ENCODE results near the gene ZNF524. TPM values are rescaled to one million over a fixed set of nuclear protein-coding genes. Genes with fewer than 3 reads are reported as not detected.
A peak's percentile ranks its signal among the peaks of the same experiment; 100 is the strongest.
"Not testable (repeated sequence)": the region's sequence is repeated elsewhere in the genome, so short reads cannot be mapped to it uniquely, and the experiment has no call there.

Gene ZNF524
- total RNA-seq, 2 experiments from 2014 or later = 21.9 to 25.2 TPM

GRCh38 chr19:55583897-55584296 lies 16.2 kb upstream of the ZNF524 start:
- Mint-ChIP-seq H3K27me3 (ENCODE audit: low read depth) (peaks cover 21% of the 10 kb centered on the region), H3K4me1 (ENCODE audit: low read depth) (peaks cover 40% of the 10 kb centered on the region)
- ChIA-PET POLR2A (interaction anchor here (1.1 kb wide), 1 partner anchor 13 kb away, joined by 3 read pairs; no protein-coding TSS in a partner anchor), CTCF (interaction anchor here (1.3 to 2.0 kb wide), 3 partner anchors 22 to 49 kb away, joined by 3 to 6 read pairs (median 6); no protein-coding TSS in a partner anchor)
- H3K36me3 Mint-ChIP-seq (ENCODE audit: low read depth); H3K9me3 Mint-ChIP-seq (ENCODE audit: insufficient read depth); H3K4me3 Mint-ChIP-seq; ATAC-seq; DNase-seq; H3K27ac Mint-ChIP-seq: not testable (repeated sequence)

GRCh38 chr19:55584871-55585270 lies 15.2 kb upstream of the ZNF524 start:
- H3K27ac Mint-ChIP-seq = no peak overlapping the region
- no peak for DNase-seq
- peaks cover 21% of the 10 kb centered on the region for H3K27me3 Mint-ChIP-seq (ENCODE audit: low read depth)
- POLR2A ChIA-PET = interaction anchor here (1.1 kb wide), 1 partner anchor 14 kb away, joined by 3 read pairs; no protein-coding TSS in a partner anchor
- CTCF ChIA-PET = interaction anchor here (1.3 to 2.0 kb wide), 2 partner anchors 48 to 54 kb away, joined by 4 to 6 read pairs; no protein-coding TSS in a partner anchor
- no peaks in the 10 kb centered on the region for H3K9me3 Mint-ChIP-seq (ENCODE audit: insufficient read depth)
- peaks cover 36% of the 10 kb centered on the region for H3K4me1 Mint-ChIP-seq (ENCODE audit: low read depth)
- ATAC-seq = no peak
- no peaks in the 10 kb centered on the region for H3K36me3 Mint-ChIP-seq (ENCODE audit: low read depth)
- H3K4me3 Mint-ChIP-seq = no peak overlapping the region

GRCh38 chr19:55585658-55586339 lies 14.3 kb upstream of the ZNF524 start:
- H3K4me3 Mint-ChIP-seq = no peak overlapping the region
- CTCF ChIA-PET = interaction anchor here (1.3 to 3.2 kb wide), 2 partner anchors 21 to 53 kb away, joined by 4 to 11 read pairs; partner anchors contain the start of gene ZNF865
- no peak for DNase-seq
- H3K27ac Mint-ChIP-seq = no peak overlapping the region
- no peaks in the 10 kb centered on the region for H3K9me3 Mint-ChIP-seq (ENCODE audit: insufficient read depth)
- no peaks in the 10 kb centered on the region for H3K36me3 Mint-ChIP-seq (ENCODE audit: low read depth)
- H3K4me1 Mint-ChIP-seq (ENCODE audit: low read depth) = peaks cover 32% of the 10 kb centered on the region
- POLR2A ChIA-PET = no interaction called here
- H3K27me3 Mint-ChIP-seq (ENCODE audit: low read depth) = peaks cover 21% of the 10 kb centered on the region
- no peak for ATAC-seq

- H3K27me3 Mint-ChIP-seq (ENCODE audit: low read depth) = peaks cover 21% of the 10 kb centered on the region
- H3K4me3 Mint-ChIP-seq = peak overlapping the region; percentile 72
- H3K4me1 Mint-ChIP-seq (ENCODE audit: low read depth) = peaks cover 21% of the 10 kb centered on the region
- ChIA-PET POLR2A (interaction anchor here (0.7 to 1.1 kb wide), 2 partner anchors 13 to 179 kb away, joined by 3 to 4 read pairs; partner anchors contain the start of genes FIZ1 and UBE2S), CTCF (interaction anchor here (1.4 to 3.2 kb wide), 2 partner anchors 19 to 46 kb away, joined by 4 to 11 read pairs; partner anchors contain the start of gene ZNF865)
- no peaks in the 10 kb centered on the region for H3K36me3 Mint-ChIP-seq (ENCODE audit: low read depth)
- no peak overlapping the region for H3K27ac Mint-ChIP-seq
- H3K9me3 Mint-ChIP-seq (ENCODE audit: insufficient read depth) = no peaks in the 10 kb centered on the region
- DNase-seq (peak; percentile 95), ATAC-seq (peak; percentile 99)
These were observed 13.0 kb upstream of the ZNF524 start for GRCh38 chr19:55586976-55587668.

GRCh38 chr19:55588738-55589137 lies 11.3 kb upstream of the ZNF524 start:
- no peak for ATAC-seq
- H3K4me3 Mint-ChIP-seq = no peak overlapping the region
- H3K36me3 Mint-ChIP-seq (ENCODE audit: low read depth) = peaks cover 3% of the 10 kb centered on the region
- CTCF ChIA-PET = interaction anchor here (3.2 kb wide), 1 partner anchor 18 kb away, joined by 11 read pairs; the partner anchor contains the start of gene ZNF865
- POLR2A ChIA-PET = interaction anchor here (0.5 kb wide), 1 partner anchor 93 kb away, joined by 4 read pairs; no protein-coding TSS in a partner anchor
- H3K27me3 Mint-ChIP-seq (ENCODE audit: low read depth) = peaks cover 21% of the 10 kb centered on the region
- no peak for DNase-seq
- H3K27ac Mint-ChIP-seq = no peak overlapping the region
- no peaks in the 10 kb centered on the region for H3K9me3 Mint-ChIP-seq (ENCODE audit: insufficient read depth)
- H3K4me1 Mint-ChIP-seq (ENCODE audit: low read depth) = peaks cover 20% of the 10 kb centered on the region

GRCh38 chr19:55590109-55590508 lies 10.0 kb upstream of the ZNF524 start:
- H3K27me3 Mint-ChIP-seq (ENCODE audit: low read depth) = peaks cover 17% of the 10 kb centered on the region
- H3K4me1 Mint-ChIP-seq (ENCODE audit: low read depth) = peaks cover 20% of the 10 kb centered on the region

GRCh38 chr19:55590617-55591016 lies 9.5 kb upstream of the ZNF524 start:
- peaks cover 12% of the 10 kb centered on the region for H3K27me3 Mint-ChIP-seq (ENCODE audit: low read depth)
- ATAC-seq = no peak
- no peak overlapping the region for H3K27ac Mint-ChIP-seq
- ChIA-PET CTCF (no interaction called here), POLR2A (no interaction called here)
- H3K9me3 Mint-ChIP-seq (ENCODE audit: insufficient read depth) = no peaks in the 10 kb centered on the region
- H3K36me3 Mint-ChIP-seq (ENCODE audit: low read depth) = peaks cover 14% of the 10 kb centered on the region
- peaks cover 16% of the 10 kb centered on the region for H3K4me1 Mint-ChIP-seq (ENCODE audit: low read depth)
- DNase-seq = no peak
- H3K4me3 Mint-ChIP-seq = no peak overlapping the region

More at GRCh38 chr19:55590109-55590508, 10.0 kb upstream of the ZNF524 start:
- Mint-ChIP-seq H3K36me3 (ENCODE audit: low read depth) (peaks cover 9% of the 10 kb centered on the region), H3K4me3 (no peak overlapping the region), H3K9me3 (ENCODE audit: insufficient read depth) (no peaks in the 10 kb centered on the region), H3K27ac (no peak overlapping the region)
- ATAC-seq (no peak), DNase-seq (no peak)
- POLR2A ChIA-PET = no interaction called here
- CTCF ChIA-PET = no interaction called here

GRCh38 chr19:55591555-55591954 lies 8.5 kb upstream of the ZNF524 start:
- POLR2A ChIA-PET = no interaction called here
- DNase-seq = no peak
- CTCF ChIA-PET = no interaction called here
- peaks cover 23% of the 10 kb centered on the region for H3K36me3 Mint-ChIP-seq (ENCODE audit: low read depth)
- H3K27me3 Mint-ChIP-seq (ENCODE audit: low read depth) = peaks cover 7% of the 10 kb centered on the region
- no peak overlapping the region for H3K27ac Mint-ChIP-seq
- no peaks in the 10 kb centered on the region for H3K9me3 Mint-ChIP-seq (ENCODE audit: insufficient read depth)
- H3K4me3 Mint-ChIP-seq = no peak overlapping the region
- no peak for ATAC-seq
- peaks cover 10% of the 10 kb centered on the region for H3K4me1 Mint-ChIP-seq (ENCODE audit: low read depth)

- Mint-ChIP-seq H3K4me1 (ENCODE audit: low read depth) (peaks cover under 1% of the 10 kb centered on the region), H3K27me3 (ENCODE audit: low read depth) (no peaks in the 10 kb centered on the region), H3K9me3 (ENCODE audit: insufficient read depth) (no peaks in the 10 kb centered on the region), H3K36me3 (ENCODE audit: low read depth) (peaks cover 28% of the 10 kb centered on the region), H3K4me3 (no peak overlapping the region), H3K27ac (no peak overlapping the region)
- ATAC-seq = no peak
- POLR2A ChIA-PET = no interaction called here
- CTCF ChIA-PET = no interaction called here
- DNase-seq = no peak
These were observed 7.5 kb upstream of the ZNF524 start for GRCh38 chr19:55592391-55593090.

GRCh38 chr19:55593096-55593772 lies 6.9 kb upstream of the ZNF524 start:
- ChIA-PET CTCF (interaction anchor here (1.1 kb wide), 1 partner anchor 89 kb away, joined by 3 read pairs; no protein-coding TSS in a partner anchor), POLR2A (no interaction called here)

GRCh38 chr19:55594996-55595545 lies 5.0 kb upstream of the ZNF524 start:
- Mint-ChIP-seq H3K4me3 (no peak overlapping the region), H3K9me3 (ENCODE audit: insufficient read depth) (no peaks in the 10 kb centered on the region), H3K27ac (no peak overlapping the region), H3K27me3 (ENCODE audit: low read depth) (no peaks in the 10 kb centered on the region), H3K36me3 (ENCODE audit: low read depth) (peaks cover 36% of the 10 kb centered on the region), H3K4me1 (ENCODE audit: low read depth) (peaks cover 10% of the 10 kb centered on the region)
- DNase-seq (no peak), ATAC-seq (no peak)
- ChIA-PET CTCF (no interaction called here), POLR2A (no interaction called here)

More at GRCh38 chr19:55593096-55593772, 6.9 kb upstream of the ZNF524 start:
- DNase-seq (no peak), ATAC-seq (no peak)
- Mint-ChIP-seq H3K4me3 (no peak overlapping the region), H3K4me1 (ENCODE audit: low read depth) (peaks cover 3% of the 10 kb centered on the region), H3K27ac (no peak overlapping the region), H3K9me3 (ENCODE audit: insufficient read depth) (no peaks in the 10 kb centered on the region), H3K27me3 (ENCODE audit: low read depth) (no peaks in the 10 kb centered on the region), H3K36me3 (ENCODE audit: low read depth) (peaks cover 30% of the 10 kb centered on the region)

Measured in activated CD8-positive, alpha-beta T cell treated with anti-CD3 and anti-CD28 coated beads, Interleukin-2, amount 10 ng/mL, durations not matched to agents 7 days and 5 days (primary cell).